ENCODE measurements around the gene C20orf204. TPM values are rescaled to one million over a fixed set of nuclear protein-coding genes. Genes with fewer than 3 reads are reported as not detected.

C20orf204 gene
- total RNA-seq, 2 donors from 2014 or later = 0.52 to 3.0 TPM

DNA sequence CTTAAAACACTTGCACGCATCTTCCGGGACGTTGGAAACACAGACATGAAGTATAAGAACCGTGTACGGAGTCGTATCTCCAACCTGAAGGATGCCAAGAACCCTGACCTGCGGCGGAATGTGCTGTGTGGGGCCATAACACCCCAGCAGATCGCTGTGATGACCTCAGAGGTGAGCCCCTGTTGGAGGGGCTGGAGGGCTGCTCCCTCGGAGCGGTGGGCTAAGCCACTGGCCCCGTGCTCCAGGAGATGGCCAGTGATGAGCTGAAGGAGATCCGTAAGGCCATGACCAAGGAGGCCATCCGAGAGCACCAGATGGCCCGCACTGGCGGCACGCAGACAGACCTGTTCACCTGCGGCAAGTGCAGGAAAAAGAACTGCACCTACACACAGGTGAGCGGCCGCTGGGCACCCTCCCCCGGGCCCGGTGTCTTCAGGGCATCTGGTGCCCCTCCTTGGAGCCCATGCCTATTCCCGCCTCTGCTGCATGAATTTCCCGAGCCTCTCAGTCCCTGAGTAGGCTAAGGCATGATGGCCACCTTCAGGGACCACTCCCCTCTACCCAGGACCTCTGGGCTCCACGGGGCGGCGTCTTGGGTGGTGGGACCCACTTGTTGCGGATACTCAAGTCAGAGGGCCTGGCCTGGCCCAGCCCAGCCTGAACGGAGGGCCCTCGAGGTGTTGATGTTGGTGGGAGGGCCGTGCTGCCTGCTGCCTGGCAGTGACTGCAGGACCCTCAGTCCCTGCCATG is 34.4 kb downstream of the C20orf204 start:
- Histone ChIP-seq H3K27ac (no peak overlapping the region), H3K9me3 (no peaks in the 10 kb centered on the region), H3K4me3 (no peak overlapping the region), H3K4me1 (no peaks in the 10 kb centered on the region), H3K27me3 (no peaks in the 10 kb centered on the region), H3K36me3 (replicated peaks in 1 of 2; ENCODE audit: insufficient read depth in 1 of 2, low read depth in 2 of 2) (no peaks in the 10 kb centered on the region)
- TF ChIP-seq POLR2A (IDR thresholded peaks at IDR 0.05) = no peak
- TF ChIP-seq, protein P1, sequence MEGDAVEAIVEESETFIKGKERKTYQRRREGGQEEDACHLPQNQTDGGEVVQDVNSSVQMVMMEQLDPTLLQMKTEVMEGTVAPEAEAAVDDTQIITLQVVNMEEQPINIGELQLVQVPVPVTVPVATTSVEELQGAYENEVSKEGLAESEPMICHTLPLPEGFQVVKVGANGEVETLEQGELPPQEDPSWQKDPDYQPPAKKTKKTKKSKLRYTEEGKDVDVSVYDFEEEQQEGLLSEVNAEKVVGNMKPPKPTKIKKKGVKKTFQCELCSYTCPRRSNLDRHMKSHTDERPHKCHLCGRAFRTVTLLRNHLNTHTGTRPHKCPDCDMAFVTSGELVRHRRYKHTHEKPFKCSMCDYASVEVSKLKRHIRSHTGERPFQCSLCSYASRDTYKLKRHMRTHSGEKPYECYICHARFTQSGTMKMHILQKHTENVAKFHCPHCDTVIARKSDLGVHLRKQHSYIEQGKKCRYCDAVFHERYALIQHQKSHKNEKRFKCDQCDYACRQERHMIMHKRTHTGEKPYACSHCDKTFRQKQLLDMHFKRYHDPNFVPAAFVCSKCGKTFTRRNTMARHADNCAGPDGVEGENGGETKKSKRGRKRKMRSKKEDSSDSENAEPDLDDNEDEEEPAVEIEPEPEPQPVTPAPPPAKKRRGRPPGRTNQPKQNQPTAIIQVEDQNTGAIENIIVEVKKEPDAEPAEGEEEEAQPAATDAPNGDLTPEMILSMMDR (IDR thresholded peaks at IDR 0.05) = no peak
- DNase-seq = no peak
- 91 to 95% methylated on average over 11 to 31 of the region's 31 CpGs for WGBS, 2 donors
- intact Hi-C loops (cut with DNase I) = no loop called here
- no peak for ATAC-seq

DNA sequence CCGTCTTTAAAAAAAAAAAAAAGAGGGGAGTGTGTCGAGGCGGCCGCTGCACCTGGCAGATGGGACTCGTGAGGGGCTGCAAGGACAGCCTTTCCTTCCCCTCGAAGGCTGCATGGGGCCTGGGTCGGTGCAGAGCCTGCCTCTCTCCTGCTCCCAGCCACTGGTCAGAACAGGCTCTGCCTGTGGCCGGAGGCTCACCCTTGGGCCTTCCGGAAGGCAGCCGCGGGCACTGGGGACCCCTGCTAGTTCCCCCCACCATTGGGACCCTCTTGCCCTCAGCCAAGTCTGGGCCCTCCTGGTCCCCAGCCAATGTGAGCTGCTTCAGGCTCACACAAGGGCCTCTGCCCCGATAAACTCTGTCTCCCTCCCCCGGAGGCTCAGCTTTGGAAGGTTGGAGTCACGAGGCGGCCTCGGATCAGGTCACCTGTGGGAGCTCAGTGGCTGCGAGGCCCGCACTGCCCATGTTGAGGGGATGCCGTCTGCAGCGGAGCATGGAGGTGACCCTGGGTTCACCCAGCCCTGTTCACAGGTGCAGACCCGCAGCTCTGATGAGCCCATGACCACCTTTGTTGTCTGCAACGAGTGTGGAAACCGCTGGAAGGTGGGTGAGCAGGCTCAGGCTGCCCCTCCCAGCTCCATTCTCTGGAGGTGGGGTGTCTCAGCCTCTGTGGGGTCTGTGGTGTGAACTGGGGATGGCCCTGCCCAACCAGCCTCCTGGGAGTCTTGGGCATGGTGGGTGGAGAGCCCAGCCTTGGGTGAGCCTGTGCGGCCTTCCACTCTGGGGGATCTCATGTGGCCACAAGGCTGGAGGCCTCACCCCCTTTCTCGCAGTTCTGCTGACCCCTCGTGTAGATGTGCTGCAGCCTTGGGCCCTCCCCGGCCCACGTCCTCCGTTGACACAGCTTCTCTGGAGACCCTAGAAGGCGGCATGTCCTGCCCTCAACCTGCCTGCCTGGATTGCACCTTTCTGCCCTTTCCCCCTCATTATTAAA is 35.7 kb downstream of the C20orf204 start:
- DNase-seq (no peak), ATAC-seq (no peak)
- Histone ChIP-seq H3K27me3 (no peaks in the 10 kb centered on the region), H3K9me3 (no peaks in the 10 kb centered on the region), H3K36me3 (replicated peaks in 1 of 2; ENCODE audit: insufficient read depth in 1 of 2, low read depth in 2 of 2) (no peaks in the 10 kb centered on the region), H3K4me1 (no peaks in the 10 kb centered on the region), H3K27ac (no peak overlapping the region), H3K4me3 (no peak overlapping the region)
- intact Hi-C loops (cut with DNase I) = no loop called here
- WGBS, 2 donors = 83% methylated on average over 12 to 29 of the region's 30 CpGs
- no peak for TF ChIP-seq POLR2A (IDR thresholded peaks at IDR 0.05)
- TF ChIP-seq, protein P1 (IDR thresholded peaks at IDR 0.05) = no peak

DNA sequence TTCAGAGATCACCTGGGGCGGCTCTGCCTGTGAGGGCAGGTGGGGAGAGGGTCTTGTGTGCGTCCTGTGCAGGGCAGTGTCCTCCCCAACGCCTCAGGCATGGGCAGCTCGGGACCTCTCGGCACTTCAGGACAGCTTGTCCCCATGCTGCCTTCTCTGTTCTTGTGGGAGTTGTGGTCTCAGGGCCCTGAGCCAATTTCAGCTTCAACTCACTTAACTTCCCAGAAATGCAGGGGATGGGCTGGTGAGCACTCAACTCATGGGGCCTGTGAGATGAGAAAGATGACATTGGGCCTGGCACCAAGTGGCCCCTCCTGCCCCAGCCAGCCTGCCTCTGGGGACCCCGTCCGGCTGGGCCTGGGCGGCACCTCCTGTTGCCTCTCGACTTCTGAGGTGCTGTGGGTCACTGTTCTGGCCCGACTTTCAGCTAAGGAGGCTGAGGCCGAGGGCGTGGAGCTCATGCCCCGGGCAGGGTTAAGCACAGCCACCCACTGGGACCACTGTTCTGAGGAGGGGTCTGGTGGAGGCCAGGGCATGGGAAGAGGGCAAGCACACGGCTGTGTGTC is 36.6 kb downstream of the C20orf204 start:
- no peak for DNase-seq
- 57 to 84% methylated on average over 1 to 14 of the region's 14 CpGs for WGBS, 2 donors
- intact Hi-C loops (cut with DNase I) = no loop called here
- Histone ChIP-seq H3K9me3 (no peaks in the 10 kb centered on the region), H3K27ac (no peak overlapping the region), H3K4me1 (no peaks in the 10 kb centered on the region), H3K36me3 (replicated peaks in 1 of 2; ENCODE audit: insufficient read depth in 1 of 2, low read depth in 2 of 2) (no peaks in the 10 kb centered on the region), H3K27me3 (no peaks in the 10 kb centered on the region), H3K4me3 (no peak overlapping the region)
- no peak for ATAC-seq
- TF ChIP-seq, protein P1 (IDR thresholded peaks at IDR 0.05) = no peak

DNA sequence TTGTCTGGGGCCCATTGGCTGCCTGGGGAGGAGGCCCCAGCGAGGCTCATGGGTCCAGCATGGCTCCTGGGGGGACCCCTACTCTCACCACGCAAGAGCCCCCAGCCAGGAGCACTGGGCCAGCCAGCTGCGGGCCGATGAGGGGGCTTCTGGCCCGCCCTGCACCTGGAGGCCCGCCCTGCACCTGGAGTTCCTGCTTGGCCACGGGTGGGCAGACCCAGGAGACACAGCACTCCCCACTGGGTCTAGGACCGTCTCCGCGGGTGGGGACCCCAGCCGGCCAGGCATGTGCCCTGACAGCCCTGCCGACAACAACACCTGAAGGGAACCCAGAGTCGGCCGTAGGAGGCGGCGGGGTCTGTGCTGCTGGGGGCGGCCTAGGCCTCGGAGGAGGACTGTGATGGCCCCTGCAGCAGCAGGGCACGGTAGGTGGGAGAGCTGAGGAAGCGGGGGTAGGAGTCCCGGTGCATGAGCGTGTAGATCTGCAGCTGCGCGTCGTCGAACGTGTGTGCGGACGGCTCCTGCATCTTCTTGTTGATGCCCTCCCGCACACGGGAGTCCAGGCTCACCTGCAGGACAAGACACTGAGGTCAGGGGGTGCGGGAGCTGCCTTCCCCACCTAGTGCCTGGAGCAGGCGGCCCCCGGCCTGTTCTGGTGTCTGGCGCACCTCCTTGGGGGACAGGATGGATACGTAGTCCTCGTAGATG is 37.6 kb downstream of the C20orf204 start:
- Histone ChIP-seq H3K9me3 (no peaks in the 10 kb centered on the region), H3K27me3 (no peaks in the 10 kb centered on the region), H3K4me3 (no peak overlapping the region), H3K36me3 (replicated peaks in 1 of 2; ENCODE audit: insufficient read depth in 1 of 2, low read depth in 2 of 2) (no peaks in the 10 kb centered on the region), H3K4me1 (peaks cover 7% of the 10 kb centered on the region), H3K27ac (no peak overlapping the region)
- intact Hi-C loops (cut with DNase I) = no loop called here
- 91 to 92% methylated on average over 30 to 31 of the region's 37 CpGs for WGBS, 2 donors
- TF ChIP-seq, protein P1 (IDR thresholded peaks at IDR 0.05) = no peak
- no peak for TF ChIP-seq POLR2A (IDR thresholded peaks at IDR 0.05)
- DNase-seq (no peak), ATAC-seq (no peak)
